AG09319 (cell line): Measurements from ENCODE around the gene CDH4.

Source experiments
- DNase-seq: peaks from one replicate; pipeline ENCODE4 v3.0.0-alpha.2; 2010; ENCODE audit warnings: low read depth; ENCODE audit errors: extremely low read depth
- TF ChIP-seq, protein P1 (sequence below): IDR thresholded peaks from 2 replicates; pipeline ENCODE4 v1.5.1; 2011; ENCODE audit warnings: low read depth, mild to moderate bottlenecking, inconsistent platforms, low read length, moderate library complexity

Gene CDH4

DNA sequence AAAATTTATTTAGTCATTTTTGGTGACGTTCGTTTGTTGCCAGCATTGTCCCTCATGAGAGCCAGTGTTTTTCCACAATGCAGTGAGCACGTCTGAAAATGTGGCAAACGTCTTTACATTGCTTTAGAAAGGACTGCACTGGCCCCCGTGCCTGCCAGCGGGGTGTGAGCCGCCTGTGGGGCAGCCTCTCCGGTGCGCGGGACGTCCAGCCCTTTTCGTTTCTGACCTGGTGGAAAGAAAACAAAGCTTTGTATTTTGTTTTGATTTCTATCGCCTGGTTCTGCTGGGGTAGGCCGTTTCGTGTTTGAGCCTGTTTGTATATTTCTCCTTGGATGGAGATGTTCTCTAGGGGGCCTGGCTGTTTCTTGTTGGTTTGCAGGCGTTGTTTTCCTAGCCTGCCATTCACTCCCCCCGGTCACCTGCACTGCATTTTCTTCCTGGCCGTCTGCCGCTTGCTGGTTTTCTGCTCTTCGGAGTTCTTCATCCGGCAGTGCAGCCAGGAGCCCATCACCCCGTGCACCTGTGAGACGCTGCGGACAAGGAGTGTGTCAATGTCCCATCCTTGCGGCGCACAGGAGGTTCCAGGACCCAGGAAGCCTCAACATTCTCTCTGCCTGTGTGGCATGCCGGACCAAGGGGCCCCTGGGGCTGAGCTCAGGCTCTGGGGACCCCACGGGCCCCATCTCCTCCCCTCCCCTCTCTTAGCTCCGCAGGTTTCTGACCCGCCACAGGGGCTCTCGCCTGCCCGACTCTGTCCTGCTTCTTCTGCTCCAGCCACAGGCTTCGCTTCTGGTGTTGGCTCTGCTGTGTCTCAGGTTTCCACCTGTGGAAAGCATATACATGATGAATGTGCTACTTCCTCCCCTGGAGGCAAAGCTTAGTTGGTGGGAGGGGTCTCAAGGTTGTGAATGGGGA lies 100.5 kb downstream of the CDH4 start:
- no peak for DNase-seq
- TF ChIP-seq, protein P1, sequence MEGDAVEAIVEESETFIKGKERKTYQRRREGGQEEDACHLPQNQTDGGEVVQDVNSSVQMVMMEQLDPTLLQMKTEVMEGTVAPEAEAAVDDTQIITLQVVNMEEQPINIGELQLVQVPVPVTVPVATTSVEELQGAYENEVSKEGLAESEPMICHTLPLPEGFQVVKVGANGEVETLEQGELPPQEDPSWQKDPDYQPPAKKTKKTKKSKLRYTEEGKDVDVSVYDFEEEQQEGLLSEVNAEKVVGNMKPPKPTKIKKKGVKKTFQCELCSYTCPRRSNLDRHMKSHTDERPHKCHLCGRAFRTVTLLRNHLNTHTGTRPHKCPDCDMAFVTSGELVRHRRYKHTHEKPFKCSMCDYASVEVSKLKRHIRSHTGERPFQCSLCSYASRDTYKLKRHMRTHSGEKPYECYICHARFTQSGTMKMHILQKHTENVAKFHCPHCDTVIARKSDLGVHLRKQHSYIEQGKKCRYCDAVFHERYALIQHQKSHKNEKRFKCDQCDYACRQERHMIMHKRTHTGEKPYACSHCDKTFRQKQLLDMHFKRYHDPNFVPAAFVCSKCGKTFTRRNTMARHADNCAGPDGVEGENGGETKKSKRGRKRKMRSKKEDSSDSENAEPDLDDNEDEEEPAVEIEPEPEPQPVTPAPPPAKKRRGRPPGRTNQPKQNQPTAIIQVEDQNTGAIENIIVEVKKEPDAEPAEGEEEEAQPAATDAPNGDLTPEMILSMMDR = no peak

DNA sequence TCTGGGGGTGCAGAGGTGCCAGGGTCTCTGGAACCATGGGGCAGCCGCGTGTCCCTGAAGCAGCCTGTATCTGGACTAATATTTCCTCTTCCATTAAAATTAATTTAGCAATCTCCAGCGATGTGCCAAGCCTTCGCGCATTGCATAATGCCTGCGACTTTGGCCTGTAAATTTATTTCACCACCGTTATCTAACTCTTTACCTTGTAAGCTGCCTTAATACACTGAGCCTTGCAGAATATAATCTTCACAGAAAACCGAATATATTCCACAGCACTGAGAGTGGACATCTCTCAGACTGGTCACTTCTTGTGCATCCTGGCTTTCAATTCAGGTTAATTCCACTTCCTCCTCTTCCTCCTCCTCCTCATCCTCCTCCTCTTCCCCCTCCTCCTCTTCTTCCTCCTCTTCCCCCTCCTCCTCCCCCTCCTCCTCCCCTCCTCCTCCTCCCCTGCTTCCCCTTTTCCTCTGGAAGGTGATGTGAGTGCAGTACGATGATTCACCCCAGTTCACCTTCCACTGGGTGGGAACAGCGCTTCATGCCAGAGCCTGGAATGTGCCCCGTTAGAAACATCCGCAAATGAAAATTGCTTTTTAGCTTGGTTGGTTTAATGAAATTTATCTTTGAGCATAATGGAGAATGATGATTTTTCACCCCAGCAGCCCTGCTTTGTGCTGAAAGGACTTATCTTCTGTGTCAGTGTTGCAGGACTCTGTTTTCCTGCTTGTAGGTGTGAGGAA lies 101.4 kb downstream of the CDH4 start:
- no peak for DNase-seq
- TF ChIP-seq, protein P1 = no peak

DNA sequence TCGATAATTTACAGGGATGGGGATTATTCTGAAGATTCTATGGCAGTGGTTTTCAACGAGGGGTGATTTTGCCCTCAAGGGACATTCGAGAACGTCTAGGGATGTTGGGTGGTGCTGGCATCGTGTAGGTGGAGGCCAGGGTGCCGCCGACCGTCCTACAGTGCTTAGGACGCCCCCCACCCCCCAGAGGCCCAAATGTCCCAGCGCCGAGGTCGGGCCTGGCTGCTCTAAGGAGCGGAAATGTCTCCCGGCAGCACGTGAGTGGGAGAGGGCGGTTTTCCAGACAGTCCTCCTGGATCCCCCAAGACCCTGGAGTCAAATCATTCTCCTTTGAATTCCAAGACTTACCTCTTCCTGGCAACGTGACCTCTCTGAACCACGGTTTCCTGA lies 101.9 kb downstream of the CDH4 start:
- TF ChIP-seq, protein P1 = no peak
- DNase-seq = no peak

DNA sequence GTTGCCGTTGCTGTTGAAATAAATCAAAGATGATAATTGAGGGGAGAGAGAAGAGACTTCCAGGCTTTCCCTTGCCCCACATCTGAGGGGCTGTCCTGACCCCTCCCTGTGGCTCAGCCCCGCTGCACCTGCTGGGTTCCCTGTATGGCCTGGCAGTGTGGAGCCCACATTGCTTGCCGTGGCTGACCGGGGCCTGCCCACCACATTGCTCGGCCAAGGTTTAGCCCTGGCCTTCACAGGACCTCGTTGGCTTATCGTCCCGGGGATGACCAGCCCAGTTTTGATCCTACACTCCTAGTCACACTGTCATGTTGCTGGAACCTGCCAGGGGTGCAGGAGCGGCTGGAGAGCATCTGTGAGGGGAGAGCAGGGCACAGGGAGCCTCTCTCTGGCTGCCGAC lies 102.4 kb downstream of the CDH4 start:
- no peak for DNase-seq
- TF ChIP-seq, protein P1 = no peak

DNA sequence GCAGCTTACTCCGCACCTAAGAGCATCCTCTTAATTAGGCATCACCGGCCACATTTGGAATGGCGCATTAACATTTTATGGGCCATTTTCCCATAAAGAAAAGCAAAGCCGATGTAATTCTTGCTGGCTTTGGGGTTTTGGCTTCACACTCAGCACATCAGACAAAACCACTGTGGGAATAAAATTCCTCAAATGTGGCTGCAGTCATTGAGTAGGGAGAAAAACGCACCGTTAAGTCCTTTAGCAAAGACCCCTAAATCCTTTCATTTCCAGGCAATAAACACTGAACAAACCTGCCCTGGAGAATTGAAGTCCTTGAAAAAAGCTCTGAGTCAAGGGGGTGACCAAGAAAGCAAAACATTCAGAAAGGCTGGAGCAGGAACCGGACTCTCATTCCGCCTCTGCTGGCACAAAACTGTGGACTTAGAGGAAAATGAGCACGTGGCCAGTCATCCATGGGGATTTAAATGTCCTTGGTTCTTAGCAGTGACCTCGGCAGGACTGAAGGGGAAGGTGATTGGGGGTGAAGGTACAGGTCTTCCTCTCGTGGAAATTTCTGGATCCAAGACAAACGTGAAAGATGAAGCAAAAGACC lies 102.9 kb downstream of the CDH4 start:
- TF ChIP-seq, protein P1 = no peak
- no peak for DNase-seq

DNA sequence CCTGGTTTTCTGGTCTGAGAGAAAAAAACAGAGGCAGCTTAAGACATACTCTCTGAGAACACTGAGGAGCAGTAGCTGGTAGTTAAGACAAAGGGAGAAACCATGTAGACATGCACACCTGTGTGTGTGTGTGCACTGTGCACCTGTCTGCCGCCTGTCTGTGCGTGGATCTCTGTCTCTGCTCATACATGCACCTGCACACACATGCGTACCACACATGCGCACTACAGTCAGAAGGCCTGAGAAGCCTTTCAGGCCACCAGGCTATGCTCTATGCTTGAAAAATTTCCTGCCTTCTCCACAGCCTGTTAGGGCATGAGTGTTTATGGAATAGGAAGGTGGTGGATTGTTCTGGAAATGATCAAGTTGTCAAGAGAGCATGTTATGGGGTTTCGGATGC lies 103.5 kb downstream of the CDH4 start:
- TF ChIP-seq, protein P1 = no peak
- no peak for DNase-seq

DNA sequence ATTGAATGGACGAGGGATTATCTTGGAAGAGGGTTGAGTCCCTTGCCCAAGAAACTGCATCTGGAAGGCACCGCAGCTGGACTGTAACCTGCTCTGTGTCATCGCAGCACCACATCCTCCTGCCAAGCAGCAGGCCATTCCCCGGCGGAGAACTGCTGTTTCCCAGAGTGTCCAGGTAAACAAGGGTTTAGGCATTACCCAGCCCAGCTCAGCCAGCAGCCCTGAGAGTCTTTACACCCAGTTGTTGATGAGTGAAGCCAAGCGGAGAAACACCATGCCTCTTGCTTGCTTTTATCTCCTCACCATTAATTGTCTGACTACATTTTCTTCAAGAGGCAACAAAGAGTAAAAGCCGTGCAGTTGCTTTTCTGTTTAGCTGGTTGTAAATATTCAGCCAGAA lies 104.1 kb downstream of the CDH4 start:
- TF ChIP-seq, protein P1 = no peak
- DNase-seq = no peak
